Lung (tissue), 12 donors: ENCODE data around the gene CLDN19. TPM values are rescaled to one million over a fixed set of nuclear protein-coding genes. Genes with fewer than 3 reads are reported as not detected.

Source experiments
- ATAC-seq: fragments of 200-7000 bp; cut with Tn5 transposase; one replicate; pipeline ENCODE4 v1.9.1; 2020; ENCODE audit warnings: moderate number of reproducible peaks; ENCODE audit not compliant: insufficient read depth, low FRiP score
- DNase-seq, 3 donors: peaks; one replicate each; pipeline ENCODE4 v3.0.0-alpha.2; 2013 to 2017
- H3K27ac ChIP-seq, 2 donors: one replicate each; pipeline ENCODE4 v1.5.1; 2013; ENCODE audit warnings: mild to moderate bottlenecking in 2 of 2, moderate library complexity in 2 of 2, control low read depth in 1 of 2, inconsistent platforms in 1 of 2, low read depth in 1 of 2, low read length in 1 of 2
- H3K27me3 ChIP-seq, 3 donors: one replicate each; pipeline ENCODE4 v1.5.1; 2013; ENCODE audit warnings: low read length in 2 of 3; ENCODE audit not compliant: control insufficient read depth in 3 of 3, insufficient read depth in 3 of 3
- H3K36me3 ChIP-seq, 4 donors: one replicate each; pipeline ENCODE4 v1.5.1; 2013; ENCODE audit warnings: low read length in 4 of 4, mild to moderate bottlenecking in 1 of 4, moderate library complexity in 1 of 4; ENCODE audit not compliant: control insufficient read depth in 4 of 4, insufficient read depth in 4 of 4
- H3K4me1 ChIP-seq, 5 donors: one replicate each; pipeline ENCODE4 v1.5.1; 2013; ENCODE audit warnings: low read length in 5 of 5, mild to moderate bottlenecking in 2 of 5, moderate library complexity in 1 of 5; ENCODE audit not compliant: control insufficient read depth in 5 of 5, insufficient read depth in 5 of 5
- H3K4me3 ChIP-seq: one replicate; pipeline ENCODE4 v1.5.1; 2013; ENCODE audit warnings: mild to moderate bottlenecking, control low read depth, moderate library complexity
- H3K9ac ChIP-seq, 2 donors: one replicate each; pipeline ENCODE4 v1.5.1; 2013; ENCODE audit warnings: low read length in 2 of 2, control low read depth in 1 of 2; ENCODE audit not compliant: insufficient read depth in 1 of 2
- H3K9me3 ChIP-seq, 4 donors: one replicate each; pipeline ENCODE4 v1.5.1; 2013; ENCODE audit warnings: low read length in 3 of 4, mild to moderate bottlenecking in 1 of 4, moderate library complexity in 1 of 4; ENCODE audit not compliant: control insufficient read depth in 4 of 4, insufficient read depth in 3 of 4
- WGBS, 2 donors: extraction: QIAGEN DNeasy Blood & Tissue Kit; methylation state at CpG; one replicate each; pipeline ENCODE4 v1.1.7; 2013; 5-methylcytosine and 5-hydroxymethylcytosine counted together
- polyA plus RNA-seq, 2 donors: library from polyadenylated mRNA; stranded (reverse); fragments of 200-250 nt; gene quantifications; one replicate each; pipeline ENCODE4 v1.2.1, GENCODE V29; 2013
- total RNA-seq, 2 donors: library from RNA; depleted of rRNA in 1 of 2; stranded (reverse); fragments of >200 nt in 1 of 2; gene quantifications; one replicate each; pipeline ENCODE4 v1.2.1, GENCODE V29; 2014 to 2021
- TF ChIP-seq, protein P1 (sequence below): IDR thresholded peaks from 2 replicates; pipeline ENCODE4 v1.5.1; 2012; ENCODE audit warnings: mild to moderate bottlenecking; ENCODE audit errors: control extremely low read depth, extremely low read depth
- donor health status: control.
- donor health status: control.
- donor health status: Bipolar disorder and iron deficiency.
- donor health status: healthy.
- donor health status: DM: yes; HTN: yes; CAD: no.

CLDN19 gene
- total and polyA plus RNA-seq, 4 donors: 0.01 to 2.0 (median 0.04) TPM; not detected in 1

DNA sequence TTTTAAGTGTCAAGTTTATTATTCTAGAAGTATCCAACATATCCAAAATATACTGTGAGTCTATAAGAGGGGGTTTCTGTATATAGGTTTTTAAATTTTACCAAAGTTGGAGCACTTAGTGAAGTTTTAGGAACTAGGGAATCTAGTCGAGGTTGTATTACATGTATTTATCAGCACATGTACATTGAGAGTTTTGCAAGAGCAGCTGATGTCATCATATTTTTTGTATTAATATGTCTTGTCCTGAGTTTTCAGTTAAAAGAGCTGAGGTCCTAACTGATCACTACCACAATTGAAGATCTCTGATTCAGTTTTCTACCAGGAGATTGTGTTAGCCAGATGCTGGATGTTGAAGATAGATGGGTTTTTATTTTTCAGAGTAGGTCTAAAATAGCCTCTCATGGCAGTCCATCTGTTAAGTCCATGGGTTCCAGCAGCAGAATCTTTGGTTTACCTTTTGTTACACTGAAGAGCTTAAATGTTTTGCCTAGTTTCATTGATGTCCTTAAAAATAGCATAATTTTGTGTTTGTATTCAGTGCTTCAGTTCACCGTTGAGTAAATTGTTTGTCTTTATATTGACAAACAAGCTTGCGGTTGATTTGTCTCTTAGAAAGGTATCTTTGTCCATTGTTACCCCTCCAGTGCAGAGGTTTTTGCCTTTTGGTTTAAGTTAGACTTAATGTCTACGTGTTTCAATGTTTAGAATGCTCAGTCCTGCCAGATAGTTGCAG is 41.8 kb downstream of the CLDN19 start:
- peaks cover 13 to 66% (median 32%) of the 10 kb centered on the region in 4 donors for H3K36me3 ChIP-seq
- no peak for ATAC-seq
- H3K27me3 ChIP-seq: no peaks in the 10 kb centered on the region
- TF ChIP-seq, protein P1, sequence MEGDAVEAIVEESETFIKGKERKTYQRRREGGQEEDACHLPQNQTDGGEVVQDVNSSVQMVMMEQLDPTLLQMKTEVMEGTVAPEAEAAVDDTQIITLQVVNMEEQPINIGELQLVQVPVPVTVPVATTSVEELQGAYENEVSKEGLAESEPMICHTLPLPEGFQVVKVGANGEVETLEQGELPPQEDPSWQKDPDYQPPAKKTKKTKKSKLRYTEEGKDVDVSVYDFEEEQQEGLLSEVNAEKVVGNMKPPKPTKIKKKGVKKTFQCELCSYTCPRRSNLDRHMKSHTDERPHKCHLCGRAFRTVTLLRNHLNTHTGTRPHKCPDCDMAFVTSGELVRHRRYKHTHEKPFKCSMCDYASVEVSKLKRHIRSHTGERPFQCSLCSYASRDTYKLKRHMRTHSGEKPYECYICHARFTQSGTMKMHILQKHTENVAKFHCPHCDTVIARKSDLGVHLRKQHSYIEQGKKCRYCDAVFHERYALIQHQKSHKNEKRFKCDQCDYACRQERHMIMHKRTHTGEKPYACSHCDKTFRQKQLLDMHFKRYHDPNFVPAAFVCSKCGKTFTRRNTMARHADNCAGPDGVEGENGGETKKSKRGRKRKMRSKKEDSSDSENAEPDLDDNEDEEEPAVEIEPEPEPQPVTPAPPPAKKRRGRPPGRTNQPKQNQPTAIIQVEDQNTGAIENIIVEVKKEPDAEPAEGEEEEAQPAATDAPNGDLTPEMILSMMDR: no peak
- no peak overlapping the region for H3K4me3 ChIP-seq
- no peaks in the 10 kb centered on the region for H3K9me3 ChIP-seq
- no peak overlapping the region for H3K9ac ChIP-seq
- WGBS, 2 donors: 87 to 88% methylated on average over 4 of the region's 4 CpGs
- no peak overlapping the region for H3K27ac ChIP-seq
- peaks cover 0 to 2% (median 0%) of the 10 kb centered on the region in 5 donors for H3K4me1 ChIP-seq
- no peak for DNase-seq

DNA sequence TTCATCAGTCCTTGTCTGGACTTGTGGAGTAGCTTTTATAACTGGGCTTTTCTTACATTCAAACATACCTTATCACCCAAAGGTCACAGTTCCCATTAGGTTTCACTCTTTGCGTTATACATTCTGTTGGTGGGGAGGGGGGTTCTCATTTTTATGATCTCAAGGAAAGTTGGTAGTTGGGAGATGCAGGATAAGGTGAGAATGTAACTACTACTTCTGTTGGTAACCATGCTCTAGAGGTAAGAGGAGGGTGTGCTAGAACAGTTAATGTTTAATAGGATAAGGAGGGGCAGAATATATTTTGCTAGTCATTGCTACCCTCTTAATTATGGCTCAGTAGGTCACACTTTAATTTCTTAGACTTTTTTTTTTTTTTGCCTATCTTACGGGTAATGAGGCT is 47.1 kb downstream of the CLDN19 start:
- H3K9ac ChIP-seq: no peak overlapping the region
- H3K27ac ChIP-seq: no peak overlapping the region
- H3K4me1 ChIP-seq: peaks cover 2 to 11% (median 5%) of the 10 kb centered on the region in 5 donors
- no peaks in the 10 kb centered on the region for H3K9me3 ChIP-seq
- WGBS, 2 donors: 64 to 81% methylated on average over 2 of the region's 2 CpGs
- no peak for ATAC-seq
- DNase-seq: no peak
- H3K4me3 ChIP-seq: no peak overlapping the region
- TF ChIP-seq, protein P1: no peak
- peaks cover 8 to 32% (median 13%) of the 10 kb centered on the region in 4 donors for H3K36me3 ChIP-seq
- H3K27me3 ChIP-seq: no peaks in the 10 kb centered on the region

DNA sequence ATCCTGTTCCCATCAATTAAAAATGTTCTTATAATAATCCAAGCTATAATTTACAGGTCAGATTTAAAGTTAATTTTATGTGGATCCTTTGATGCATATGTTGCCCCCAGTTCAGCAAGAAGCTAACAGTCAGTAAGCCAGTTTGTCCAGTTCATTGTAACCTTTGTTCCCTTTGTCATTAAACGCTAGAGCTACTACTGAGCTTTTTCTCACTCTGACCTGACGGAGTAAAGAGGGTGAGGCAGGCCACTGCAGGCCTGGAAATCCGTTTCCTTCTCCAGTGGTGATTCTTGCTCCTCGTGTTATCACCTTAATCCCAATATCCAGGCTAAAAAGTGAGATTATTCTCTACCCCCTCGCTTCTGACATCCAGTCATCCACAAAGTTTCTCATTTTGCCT is 47.6 kb downstream of the CLDN19 start:
- TF ChIP-seq, protein P1: no peak
- no peak for ATAC-seq

DNA sequence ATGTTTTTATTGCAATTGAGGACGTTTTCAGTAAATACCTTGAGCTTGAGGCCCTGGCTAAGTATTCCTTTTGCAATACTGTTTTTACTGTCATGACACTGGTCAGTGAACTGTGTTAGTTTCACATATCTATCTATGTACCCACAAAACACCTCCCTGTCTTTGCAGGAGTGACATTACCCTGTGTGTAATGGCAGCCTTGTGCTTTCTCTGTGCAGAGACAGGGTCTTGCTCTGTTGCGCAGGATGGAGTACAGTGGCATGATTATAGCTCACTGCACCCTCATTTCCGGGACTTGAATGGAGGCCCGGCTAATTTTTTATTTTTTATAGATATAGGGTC is 48.9 kb downstream of the CLDN19 start:
- Histone ChIP-seq H3K9me3 (no peaks in the 10 kb centered on the region), H3K9ac (no peak overlapping the region), H3K36me3 (peaks cover 0 to 21% (median 4%) of the 10 kb centered on the region in 4 donors), H3K27ac (no peak overlapping the region), H3K4me3 (no peak overlapping the region), H3K27me3 (no peaks in the 10 kb centered on the region), H3K4me1 (peaks cover 4 to 24% (median 9%) of the 10 kb centered on the region in 5 donors)
- TF ChIP-seq, protein P1: no peak
- WGBS, 2 donors: 73 to 78% methylated on average over 4 of the region's 4 CpGs
- ATAC-seq (no peak), DNase-seq (no peak)

More for the DNA sequence above, 47.6 kb downstream of the CLDN19 start:
- DNase-seq: no peak
- Histone ChIP-seq H3K27me3 (no peaks in the 10 kb centered on the region), H3K36me3 (peaks cover 7 to 30% (median 13%) of the 10 kb centered on the region in 4 donors), H3K9me3 (no peaks in the 10 kb centered on the region), H3K4me1 (peaks cover 2 to 15% (median 6%) of the 10 kb centered on the region in 5 donors), H3K4me3 (no peak overlapping the region), H3K9ac (no peak overlapping the region), H3K27ac (no peak overlapping the region)
- 39 to 69% methylated on average over 5 of the region's 5 CpGs for WGBS, 2 donors
